ENCODE measurements around the gene C6orf89.

DNA sequence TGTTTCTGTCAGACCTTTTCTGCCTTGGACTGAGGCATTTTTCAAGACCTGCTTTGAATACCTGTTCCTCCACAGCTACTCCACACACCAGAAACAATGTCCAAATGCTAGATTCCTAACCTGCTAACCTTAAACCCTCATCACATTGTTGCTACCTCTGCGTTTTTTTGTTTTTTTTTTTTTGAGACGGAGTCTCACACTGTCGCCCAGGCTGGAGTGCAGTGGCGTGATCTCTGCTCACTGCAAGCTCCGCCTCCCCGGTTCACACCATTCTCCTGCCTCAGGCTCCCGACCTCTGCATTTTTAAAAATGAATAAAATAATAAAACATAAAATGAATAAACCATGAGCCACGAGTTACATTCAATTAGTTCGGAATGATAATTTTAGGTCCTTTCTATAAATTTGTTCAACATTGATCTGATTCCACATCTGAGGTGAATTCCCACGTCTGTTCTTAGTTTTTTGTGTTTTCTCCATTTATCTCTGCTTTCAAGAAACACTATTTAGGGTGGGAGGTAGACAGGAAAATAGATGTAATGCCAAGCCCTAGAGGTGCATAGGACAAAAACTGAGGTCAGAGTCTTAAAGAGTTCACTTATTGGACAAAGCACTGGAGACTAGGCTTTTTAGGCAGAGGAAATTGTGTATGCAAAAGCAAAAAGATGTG, 1.3 kb downstream of the C6orf89 start:
- TF ChIP-seq, protein P1, sequence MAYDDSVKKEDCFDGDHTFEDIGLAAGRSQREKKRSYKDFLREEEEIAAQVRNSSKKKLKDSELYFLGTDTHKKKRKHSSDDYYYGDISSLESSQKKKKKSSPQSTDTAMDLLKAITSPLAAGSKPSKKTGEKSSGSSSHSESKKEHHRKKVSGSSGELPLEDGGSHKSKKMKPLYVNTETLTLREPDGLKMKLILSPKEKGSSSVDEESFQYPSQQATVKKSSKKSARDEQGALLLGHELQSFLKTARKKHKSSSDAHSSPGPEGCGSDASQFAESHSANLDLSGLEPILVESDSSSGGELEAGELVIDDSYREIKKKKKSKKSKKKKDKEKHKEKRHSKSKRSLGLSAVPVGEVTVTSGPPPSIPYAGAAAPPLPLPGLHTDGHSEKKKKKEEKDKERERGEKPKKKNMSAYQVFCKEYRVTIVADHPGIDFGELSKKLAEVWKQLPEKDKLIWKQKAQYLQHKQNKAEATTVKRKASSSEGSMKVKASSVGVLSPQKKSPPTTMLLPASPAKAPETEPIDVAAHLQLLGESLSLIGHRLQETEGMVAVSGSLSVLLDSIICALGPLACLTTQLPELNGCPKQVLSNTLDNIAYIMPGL (CRISPR knock-in tag; IDR thresholded peaks at IDR 0.05) = no peak
- TF ChIP-seq, protein P2, sequence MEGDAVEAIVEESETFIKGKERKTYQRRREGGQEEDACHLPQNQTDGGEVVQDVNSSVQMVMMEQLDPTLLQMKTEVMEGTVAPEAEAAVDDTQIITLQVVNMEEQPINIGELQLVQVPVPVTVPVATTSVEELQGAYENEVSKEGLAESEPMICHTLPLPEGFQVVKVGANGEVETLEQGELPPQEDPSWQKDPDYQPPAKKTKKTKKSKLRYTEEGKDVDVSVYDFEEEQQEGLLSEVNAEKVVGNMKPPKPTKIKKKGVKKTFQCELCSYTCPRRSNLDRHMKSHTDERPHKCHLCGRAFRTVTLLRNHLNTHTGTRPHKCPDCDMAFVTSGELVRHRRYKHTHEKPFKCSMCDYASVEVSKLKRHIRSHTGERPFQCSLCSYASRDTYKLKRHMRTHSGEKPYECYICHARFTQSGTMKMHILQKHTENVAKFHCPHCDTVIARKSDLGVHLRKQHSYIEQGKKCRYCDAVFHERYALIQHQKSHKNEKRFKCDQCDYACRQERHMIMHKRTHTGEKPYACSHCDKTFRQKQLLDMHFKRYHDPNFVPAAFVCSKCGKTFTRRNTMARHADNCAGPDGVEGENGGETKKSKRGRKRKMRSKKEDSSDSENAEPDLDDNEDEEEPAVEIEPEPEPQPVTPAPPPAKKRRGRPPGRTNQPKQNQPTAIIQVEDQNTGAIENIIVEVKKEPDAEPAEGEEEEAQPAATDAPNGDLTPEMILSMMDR (IDR thresholded peaks at IDR 0.05) = no peak
- TF ChIP-seq, protein P3, sequence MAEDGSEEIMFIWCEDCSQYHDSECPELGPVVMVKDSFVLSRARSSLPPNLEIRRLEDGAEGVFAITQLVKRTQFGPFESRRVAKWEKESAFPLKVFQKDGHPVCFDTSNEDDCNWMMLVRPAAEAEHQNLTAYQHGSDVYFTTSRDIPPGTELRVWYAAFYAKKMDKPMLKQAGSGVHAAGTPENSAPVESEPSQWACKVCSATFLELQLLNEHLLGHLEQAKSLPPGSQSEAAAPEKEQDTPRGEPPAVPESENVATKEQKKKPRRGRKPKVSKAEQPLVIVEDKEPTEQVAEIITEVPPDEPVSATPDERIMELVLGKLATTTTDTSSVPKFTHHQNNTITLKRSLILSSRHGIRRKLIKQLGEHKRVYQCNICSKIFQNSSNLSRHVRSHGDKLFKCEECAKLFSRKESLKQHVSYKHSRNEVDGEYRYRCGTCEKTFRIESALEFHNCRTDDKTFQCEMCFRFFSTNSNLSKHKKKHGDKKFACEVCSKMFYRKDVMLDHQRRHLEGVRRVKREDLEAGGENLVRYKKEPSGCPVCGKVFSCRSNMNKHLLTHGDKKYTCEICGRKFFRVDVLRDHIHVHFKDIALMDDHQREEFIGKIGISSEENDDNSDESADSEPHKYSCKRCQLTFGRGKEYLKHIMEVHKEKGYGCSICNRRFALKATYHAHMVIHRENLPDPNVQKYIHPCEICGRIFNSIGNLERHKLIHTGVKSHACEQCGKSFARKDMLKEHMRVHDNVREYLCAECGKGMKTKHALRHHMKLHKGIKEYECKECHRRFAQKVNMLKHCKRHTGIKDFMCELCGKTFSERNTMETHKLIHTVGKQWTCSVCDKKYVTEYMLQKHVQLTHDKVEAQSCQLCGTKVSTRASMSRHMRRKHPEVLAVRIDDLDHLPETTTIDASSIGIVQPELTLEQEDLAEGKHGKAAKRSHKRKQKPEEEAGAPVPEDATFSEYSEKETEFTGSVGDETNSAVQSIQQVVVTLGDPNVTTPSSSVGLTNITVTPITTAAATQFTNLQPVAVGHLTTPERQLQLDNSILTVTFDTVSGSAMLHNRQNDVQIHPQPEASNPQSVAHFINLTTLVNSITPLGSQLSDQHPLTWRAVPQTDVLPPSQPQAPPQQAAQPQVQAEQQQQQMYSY (CRISPR knock-in tag; IDR thresholded peaks at IDR 0.05) = no peak
- TF ChIP-seq ETV6 (CRISPR knock-in tag; IDR thresholded peaks at IDR 0.05) (no peak), CREM (CRISPR knock-in tag; IDR thresholded peaks at IDR 0.05) (no peak), JUN (CRISPR knock-in tag; IDR thresholded peaks at IDR 0.05) (no peak)
- TF ChIP-seq, protein P4, sequence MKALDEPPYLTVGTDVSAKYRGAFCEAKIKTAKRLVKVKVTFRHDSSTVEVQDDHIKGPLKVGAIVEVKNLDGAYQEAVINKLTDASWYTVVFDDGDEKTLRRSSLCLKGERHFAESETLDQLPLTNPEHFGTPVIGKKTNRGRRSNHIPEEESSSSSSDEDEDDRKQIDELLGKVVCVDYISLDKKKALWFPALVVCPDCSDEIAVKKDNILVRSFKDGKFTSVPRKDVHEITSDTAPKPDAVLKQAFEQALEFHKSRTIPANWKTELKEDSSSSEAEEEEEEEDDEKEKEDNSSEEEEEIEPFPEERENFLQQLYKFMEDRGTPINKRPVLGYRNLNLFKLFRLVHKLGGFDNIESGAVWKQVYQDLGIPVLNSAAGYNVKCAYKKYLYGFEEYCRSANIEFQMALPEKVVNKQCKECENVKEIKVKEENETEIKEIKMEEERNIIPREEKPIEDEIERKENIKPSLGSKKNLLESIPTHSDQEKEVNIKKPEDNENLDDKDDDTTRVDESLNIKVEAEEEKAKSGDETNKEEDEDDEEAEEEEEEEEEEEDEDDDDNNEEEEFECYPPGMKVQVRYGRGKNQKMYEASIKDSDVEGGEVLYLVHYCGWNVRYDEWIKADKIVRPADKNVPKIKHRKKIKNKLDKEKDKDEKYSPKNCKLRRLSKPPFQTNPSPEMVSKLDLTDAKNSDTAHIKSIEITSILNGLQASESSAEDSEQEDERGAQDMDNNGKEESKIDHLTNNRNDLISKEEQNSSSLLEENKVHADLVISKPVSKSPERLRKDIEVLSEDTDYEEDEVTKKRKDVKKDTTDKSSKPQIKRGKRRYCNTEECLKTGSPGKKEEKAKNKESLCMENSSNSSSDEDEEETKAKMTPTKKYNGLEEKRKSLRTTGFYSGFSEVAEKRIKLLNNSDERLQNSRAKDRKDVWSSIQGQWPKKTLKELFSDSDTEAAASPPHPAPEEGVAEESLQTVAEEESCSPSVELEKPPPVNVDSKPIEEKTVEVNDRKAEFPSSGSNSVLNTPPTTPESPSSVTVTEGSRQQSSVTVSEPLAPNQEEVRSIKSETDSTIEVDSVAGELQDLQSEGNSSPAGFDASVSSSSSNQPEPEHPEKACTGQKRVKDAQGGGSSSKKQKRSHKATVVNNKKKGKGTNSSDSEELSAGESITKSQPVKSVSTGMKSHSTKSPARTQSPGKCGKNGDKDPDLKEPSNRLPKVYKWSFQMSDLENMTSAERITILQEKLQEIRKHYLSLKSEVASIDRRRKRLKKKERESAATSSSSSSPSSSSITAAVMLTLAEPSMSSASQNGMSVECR (CRISPR knock-in tag; IDR thresholded peaks at IDR 0.05; ENCODE audit: borderline replicate concordance) = no peak
- TF ChIP-seq, protein P5, sequence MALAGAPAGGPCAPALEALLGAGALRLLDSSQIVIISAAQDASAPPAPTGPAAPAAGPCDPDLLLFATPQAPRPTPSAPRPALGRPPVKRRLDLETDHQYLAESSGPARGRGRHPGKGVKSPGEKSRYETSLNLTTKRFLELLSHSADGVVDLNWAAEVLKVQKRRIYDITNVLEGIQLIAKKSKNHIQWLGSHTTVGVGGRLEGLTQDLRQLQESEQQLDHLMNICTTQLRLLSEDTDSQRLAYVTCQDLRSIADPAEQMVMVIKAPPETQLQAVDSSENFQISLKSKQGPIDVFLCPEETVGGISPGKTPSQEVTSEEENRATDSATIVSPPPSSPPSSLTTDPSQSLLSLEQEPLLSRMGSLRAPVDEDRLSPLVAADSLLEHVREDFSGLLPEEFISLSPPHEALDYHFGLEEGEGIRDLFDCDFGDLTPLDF (CRISPR knock-in tag; IDR thresholded peaks at IDR 0.05) = no peak

Data from WTC11 (cell line).